ENCODE measurements around the gene CYTH1.

GRCh38 chr17:78774453-78774852, 7.6 kb downstream of the CYTH1 start:
- TF ChIP-seq, protein P1, sequence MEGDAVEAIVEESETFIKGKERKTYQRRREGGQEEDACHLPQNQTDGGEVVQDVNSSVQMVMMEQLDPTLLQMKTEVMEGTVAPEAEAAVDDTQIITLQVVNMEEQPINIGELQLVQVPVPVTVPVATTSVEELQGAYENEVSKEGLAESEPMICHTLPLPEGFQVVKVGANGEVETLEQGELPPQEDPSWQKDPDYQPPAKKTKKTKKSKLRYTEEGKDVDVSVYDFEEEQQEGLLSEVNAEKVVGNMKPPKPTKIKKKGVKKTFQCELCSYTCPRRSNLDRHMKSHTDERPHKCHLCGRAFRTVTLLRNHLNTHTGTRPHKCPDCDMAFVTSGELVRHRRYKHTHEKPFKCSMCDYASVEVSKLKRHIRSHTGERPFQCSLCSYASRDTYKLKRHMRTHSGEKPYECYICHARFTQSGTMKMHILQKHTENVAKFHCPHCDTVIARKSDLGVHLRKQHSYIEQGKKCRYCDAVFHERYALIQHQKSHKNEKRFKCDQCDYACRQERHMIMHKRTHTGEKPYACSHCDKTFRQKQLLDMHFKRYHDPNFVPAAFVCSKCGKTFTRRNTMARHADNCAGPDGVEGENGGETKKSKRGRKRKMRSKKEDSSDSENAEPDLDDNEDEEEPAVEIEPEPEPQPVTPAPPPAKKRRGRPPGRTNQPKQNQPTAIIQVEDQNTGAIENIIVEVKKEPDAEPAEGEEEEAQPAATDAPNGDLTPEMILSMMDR (IDR thresholded peaks at IDR 0.05) = no peak
- TF ChIP-seq POLR2AphosphoS5 (IDR thresholded peaks at IDR 0.05) (no peak), POLR2A (IDR thresholded peaks at IDR 0.05) (no peak), EP300 (IDR thresholded peaks at IDR 0.05; ENCODE audit: low read depth) (no peak)
